ENCODE results near the gene COPA. TPM values are rescaled to one million over a fixed set of nuclear protein-coding genes. Genes with fewer than 3 reads are reported as not detected.

The COPA gene
- total RNA-seq, 1 donor from 2014 or later, result 143 TPM

GRCh38 chr1:160361814-160362167 is 18.7 kb upstream of the COPA start:
- Mint-ChIP-seq H3K9me3 (ENCODE audit: low read depth) (no peaks in the 10 kb centered on the region), H3K27me3 (no peaks in the 10 kb centered on the region)

DNA sequence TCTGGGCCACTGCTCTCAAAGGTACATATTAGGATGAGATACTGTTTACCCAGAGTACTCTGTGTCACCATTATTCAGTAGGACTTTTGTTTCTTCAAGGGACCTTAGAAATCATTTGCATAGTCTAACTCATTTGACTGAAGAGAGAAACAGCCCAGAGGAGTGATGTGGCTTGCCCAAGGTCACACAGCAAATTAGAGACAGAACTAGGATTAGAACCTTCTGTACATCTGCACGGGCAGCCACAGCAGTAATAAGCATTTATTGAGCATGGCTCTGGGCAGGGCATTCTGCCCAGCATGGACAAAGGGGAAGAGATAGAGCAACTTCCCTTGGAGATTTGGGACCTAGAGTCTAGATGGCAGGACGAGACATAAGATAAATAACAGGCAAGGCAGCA is 18.1 kb upstream of the COPA start:
- H3K36me3 Mint-ChIP-seq (ENCODE audit: insufficient read depth), result peaks cover 15% of the 10 kb centered on the region
- no peak overlapping the region for H3K27ac Mint-ChIP-seq
- no peak overlapping the region for H3K4me3 Mint-ChIP-seq (ENCODE audit: low read depth)
- DNase-seq (ENCODE audit: low spot score, unreplicated experiment), result no peak
- H3K27me3 Mint-ChIP-seq, result no peaks in the 10 kb centered on the region
- no peaks in the 10 kb centered on the region for H3K9me3 Mint-ChIP-seq (ENCODE audit: low read depth)
- H3K4me1 Mint-ChIP-seq (ENCODE audit: low read depth), result peaks cover 8% of the 10 kb centered on the region
- TF ChIP-seq, protein P1, sequence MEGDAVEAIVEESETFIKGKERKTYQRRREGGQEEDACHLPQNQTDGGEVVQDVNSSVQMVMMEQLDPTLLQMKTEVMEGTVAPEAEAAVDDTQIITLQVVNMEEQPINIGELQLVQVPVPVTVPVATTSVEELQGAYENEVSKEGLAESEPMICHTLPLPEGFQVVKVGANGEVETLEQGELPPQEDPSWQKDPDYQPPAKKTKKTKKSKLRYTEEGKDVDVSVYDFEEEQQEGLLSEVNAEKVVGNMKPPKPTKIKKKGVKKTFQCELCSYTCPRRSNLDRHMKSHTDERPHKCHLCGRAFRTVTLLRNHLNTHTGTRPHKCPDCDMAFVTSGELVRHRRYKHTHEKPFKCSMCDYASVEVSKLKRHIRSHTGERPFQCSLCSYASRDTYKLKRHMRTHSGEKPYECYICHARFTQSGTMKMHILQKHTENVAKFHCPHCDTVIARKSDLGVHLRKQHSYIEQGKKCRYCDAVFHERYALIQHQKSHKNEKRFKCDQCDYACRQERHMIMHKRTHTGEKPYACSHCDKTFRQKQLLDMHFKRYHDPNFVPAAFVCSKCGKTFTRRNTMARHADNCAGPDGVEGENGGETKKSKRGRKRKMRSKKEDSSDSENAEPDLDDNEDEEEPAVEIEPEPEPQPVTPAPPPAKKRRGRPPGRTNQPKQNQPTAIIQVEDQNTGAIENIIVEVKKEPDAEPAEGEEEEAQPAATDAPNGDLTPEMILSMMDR (IDR thresholded peaks at IDR 0.05; ENCODE audit: unreplicated experiment), result no peak

More at GRCh38 chr1:160361814-160362167, 18.7 kb upstream of the COPA start:
- no peak for DNase-seq (ENCODE audit: low spot score, unreplicated experiment)
- peak overlapping the region; percentile 97 for H3K27ac Mint-ChIP-seq
- peaks cover 15% of the 10 kb centered on the region for H3K36me3 Mint-ChIP-seq (ENCODE audit: insufficient read depth)
- TF ChIP-seq, protein P1 (IDR thresholded peaks at IDR 0.05; ENCODE audit: unreplicated experiment), result no peak
- H3K4me1 Mint-ChIP-seq (ENCODE audit: low read depth), result peaks cover 8% of the 10 kb centered on the region
- H3K4me3 Mint-ChIP-seq (ENCODE audit: low read depth), result no peak overlapping the region

DNA sequence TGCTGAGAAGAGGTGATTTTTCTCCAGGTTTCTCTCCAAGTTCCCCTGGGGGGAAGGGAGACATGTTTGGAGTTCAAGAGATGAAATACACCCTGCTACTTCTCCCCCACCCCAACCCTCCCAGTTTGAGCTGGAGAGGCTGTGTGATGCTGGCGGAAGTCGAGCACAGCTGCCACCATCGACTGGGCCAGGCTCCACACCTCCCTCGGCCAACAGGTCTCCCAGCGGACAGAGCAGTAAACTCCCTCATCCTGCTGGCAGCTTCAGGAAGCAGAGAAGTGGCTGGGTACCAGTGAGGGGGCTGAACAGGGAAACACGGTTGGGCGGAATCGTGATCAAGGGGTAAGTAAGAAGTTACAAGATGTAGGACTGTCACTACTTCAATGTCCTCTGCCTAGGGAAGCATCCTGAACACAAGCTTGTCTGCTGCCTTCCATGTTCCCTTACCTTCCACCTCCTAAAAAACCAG is 17.2 kb upstream of the COPA start:
- H3K36me3 Mint-ChIP-seq (ENCODE audit: insufficient read depth), result peaks cover 15% of the 10 kb centered on the region
- H3K27ac Mint-ChIP-seq, result no peak overlapping the region

DNA sequence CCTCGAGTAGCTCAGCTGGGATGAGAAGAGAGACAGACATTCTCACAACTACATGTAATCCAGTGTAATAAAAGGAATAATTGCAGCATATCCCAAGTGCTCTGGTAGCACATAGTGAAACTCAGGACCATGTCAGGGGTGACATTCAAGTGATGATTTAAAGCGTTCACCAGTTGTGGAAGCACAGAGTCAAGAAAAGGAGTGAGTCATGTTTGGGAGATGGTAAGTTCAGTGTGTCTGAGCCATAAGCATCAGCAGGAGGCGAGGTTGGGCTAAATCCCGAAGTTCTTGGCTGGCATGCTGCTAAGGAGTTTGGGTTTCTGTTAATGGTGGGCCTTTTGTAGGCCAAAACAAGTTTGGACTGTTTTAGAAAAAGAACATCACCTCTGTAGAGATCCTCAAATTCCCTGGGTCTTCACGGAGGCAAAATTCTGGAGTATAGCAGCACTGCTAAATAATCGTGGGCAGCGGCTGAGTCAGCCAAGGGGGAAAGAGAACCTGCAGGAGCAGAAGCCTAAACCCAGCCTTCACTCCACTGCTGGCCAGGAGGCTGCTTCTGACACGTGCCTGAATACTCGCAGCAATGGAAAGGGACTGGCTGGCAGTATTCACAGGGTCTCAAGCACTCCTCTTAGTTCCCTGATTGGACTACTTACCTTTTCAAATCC is 16.6 kb upstream of the COPA start:
- TF ChIP-seq, protein P1 (IDR thresholded peaks at IDR 0.05; ENCODE audit: unreplicated experiment), result no peak
- Mint-ChIP-seq H3K9me3 (ENCODE audit: low read depth) (no peaks in the 10 kb centered on the region), H3K27me3 (no peaks in the 10 kb centered on the region), H3K36me3 (ENCODE audit: insufficient read depth) (peaks cover 15% of the 10 kb centered on the region), H3K27ac (peak overlapping the region; percentile 43), H3K4me1 (ENCODE audit: low read depth) (peaks cover 8% of the 10 kb centered on the region), H3K4me3 (ENCODE audit: low read depth) (no peak overlapping the region)
- no peak for DNase-seq (ENCODE audit: low spot score, unreplicated experiment)

More for the DNA sequence above, 17.2 kb upstream of the COPA start:
- Mint-ChIP-seq H3K9me3 (ENCODE audit: low read depth) (no peaks in the 10 kb centered on the region), H3K27me3 (no peaks in the 10 kb centered on the region), H3K4me1 (ENCODE audit: low read depth) (peaks cover 8% of the 10 kb centered on the region), H3K4me3 (ENCODE audit: low read depth) (no peak overlapping the region)
- DNase-seq (ENCODE audit: low spot score, unreplicated experiment), result no peak
- TF ChIP-seq, protein P1 (IDR thresholded peaks at IDR 0.05; ENCODE audit: unreplicated experiment), result no peak

GRCh38 chr1:160358073-160358472 is 15.0 kb upstream of the COPA start:
- Mint-ChIP-seq H3K4me1 (ENCODE audit: low read depth) (peaks cover 8% of the 10 kb centered on the region), H3K4me3 (ENCODE audit: low read depth) (no peak overlapping the region), H3K27ac (no peak overlapping the region)

More at GRCh38 chr1:160358073-160358472, 15.0 kb upstream of the COPA start:
- Mint-ChIP-seq H3K27me3 (no peaks in the 10 kb centered on the region), H3K36me3 (ENCODE audit: insufficient read depth) (peaks cover 22% of the 10 kb centered on the region), H3K9me3 (ENCODE audit: low read depth) (no peaks in the 10 kb centered on the region)
- TF ChIP-seq, protein P1 (IDR thresholded peaks at IDR 0.05; ENCODE audit: unreplicated experiment), result no peak
- DNase-seq (ENCODE audit: low spot score, unreplicated experiment), result no peak

All from progenitor cell of endocrine pancreas (in vitro differentiated cells).